HepG2 (cell line): ENCODE measurements around the gene DNMT1. TPM values are rescaled to one million over a fixed set of nuclear protein-coding genes. Genes with fewer than 3 reads are reported as not detected.
A peak's percentile ranks its signal among the peaks of the same experiment; 100 is the strongest.

ENCODE experiments used
- ATAC-seq: fragments of 200-7000 bp; cut with Tn5 transposase; 3 replicates; pipeline ENCODE4 v1.9.1; 2020; ENCODE audit warnings: mild to moderate bottlenecking, moderate library complexity
- BruUV-seq: library from RNA; stranded (reverse); fragments of 400-500 nt; replicated peaks from 2 replicates; lab custom pipeline; 2021; lab: Mats Ljungman, UMichigan
- CTCF ChIA-PET: fragments of 300-600 bp; formaldehyde crosslinking; extraction: SDS; loops from one replicate; lab custom pipeline; 2021; ENCODE audit warnings: low total read pairs, inconsistent platforms, low intra/inter-chr PET ratio; lab: Yijun Ruan, JAX
- POLR2A ChIA-PET: fragments of 350-600 bp; sonication (Branson Sonifier 250); formaldehyde crosslinking; loops from one replicate; lab custom pipeline; 2020; ENCODE audit warnings: antibody characterized with exemption, inconsistent platforms; lab: Yijun Ruan, JAX
- DNase-seq: peaks from one replicate; pipeline ENCODE4 v3.0.0-alpha.2; 2015; ENCODE audit warnings: low spot score
- FAIRE-seq: peaks from 3 replicates; lab custom pipeline; 2011; peaks lifted over from hg19 to GRCh38; lab: Jason Lieb, UNC
- H2AFZ ChIP-seq: one replicate; pipeline ENCODE4 v1.6.1; 2011; ENCODE audit warnings: low read length, inconsistent platforms
- H3K27ac ChIP-seq: fragments of 300-600 bp; 3 replicates; pipeline ENCODE4 v1.8.0; 2011; ENCODE audit warnings: mixed run types, mild to moderate bottlenecking, mixed read lengths, low read length, inconsistent platforms; ENCODE audit not compliant: insufficient read depth; ENCODE audit errors: extremely low read length
- H3K27me3 ChIP-seq, 2 experiments: fragments of 200-600 bp in 1 of 2; 2 replicates in 1 of 2; 3 replicates in 1 of 2; pipeline versions ENCODE4 v1.6.0 to v1.8.0; 2011; ENCODE audit warnings: low read length in 2 of 2, mild to moderate bottlenecking in 2 of 2, moderate library complexity in 2 of 2, inconsistent platforms in 1 of 2; ENCODE audit not compliant: insufficient read depth in 2 of 2, control insufficient read depth in 1 of 2
- H3K36me3 ChIP-seq, 2 experiments: fragments of 200-600 bp in 1 of 2; replicated peaks in 1 of 2; 2 replicates in 1 of 2; 3 replicates in 1 of 2; pipeline versions ENCODE4 v1.5.1 to v1.8.0; 2011; ENCODE audit warnings: low read length in 2 of 2, inconsistent platforms in 1 of 2; ENCODE audit not compliant: insufficient read depth in 2 of 2, control insufficient read depth in 1 of 2
- H3K4me1 ChIP-seq: 2 replicates; pipeline ENCODE4 v1.5.1; 2012; ENCODE audit warnings: low read length, inconsistent platforms; ENCODE audit not compliant: insufficient read depth
- H3K4me2 ChIP-seq: 2 replicates; pipeline ENCODE4 v1.6.0; 2011; ENCODE audit warnings: low read depth, low read length, inconsistent platforms
- H3K4me3 ChIP-seq, 3 experiments: fragments of 200-600 bp in 1 of 3; sonication (generic), shearing (Covaris generic) in 1 of 3; replicated peaks in 1 of 3; 2 replicates each; pipeline ENCODE4 v1.5.1; 2011 to 2016; ENCODE audit warnings: low read length in 3 of 3, inconsistent platforms in 2 of 3, low read depth in 2 of 3, mild to moderate bottlenecking in 2 of 3, control low read depth in 1 of 3, mixed read lengths in 1 of 3; ENCODE audit not compliant: insufficient read depth in 1 of 3
- H3K79me2 ChIP-seq: one replicate; pipeline ENCODE4 v1.6.1; 2011; ENCODE audit warnings: low read length, inconsistent platforms; ENCODE audit not compliant: insufficient read depth
- H3K9ac ChIP-seq: 2 replicates; pipeline ENCODE4 v1.6.0; 2011; ENCODE audit warnings: mild to moderate bottlenecking, low read depth, low read length, inconsistent platforms; ENCODE audit not compliant: insufficient read depth
- H3K9me3 ChIP-seq: 2 replicates; pipeline ENCODE4 v1.5.1; 2012; ENCODE audit warnings: mild to moderate bottlenecking, low read length
- H4K20me1 ChIP-seq: 2 replicates; pipeline ENCODE4 v1.6.0; 2011; ENCODE audit warnings: inconsistent platforms, mild to moderate bottlenecking, low read length, moderate library complexity; ENCODE audit not compliant: insufficient read depth
- EP300 ChIP-seq, 3 experiments: sonication (generic) in 1 of 3; formaldehyde crosslinking in 1 of 3; IDR thresholded peaks; 2 replicates each; pipeline versions ENCODE4 v1.5.1 to v1.6.1; 2011 to 2020; ENCODE audit warnings: low read depth in 2 of 3, low read length in 2 of 3, borderline replicate concordance in 1 of 3, improper control_type of control experiment in 1 of 3, mild to moderate bottlenecking in 1 of 3, missing genetic modification reagents in 1 of 3, moderate library complexity in 1 of 3
- FOXP1 ChIP-seq, 2 experiments: fragments of 450-650 bp in 1 of 2; IDR thresholded peaks; 2 replicates each; pipeline ENCODE4 v1.6.1; 2017 to 2018; ENCODE audit warnings: antibody characterized with exemption in 1 of 2
- SALL1 ChIP-seq: sonication (generic); formaldehyde crosslinking; IDR thresholded peaks from 2 replicates; pipeline ENCODE4 v1.8.0; 2022; ENCODE audit warnings: mild to moderate bottlenecking, missing genetic modification reagents
- SIX1 ChIP-seq: sonication (generic); formaldehyde crosslinking; IDR thresholded peaks from 2 replicates; pipeline ENCODE4 v1.4.0; 2020; ENCODE audit warnings: missing genetic modification reagents, borderline replicate concordance
- ZMYM2 ChIP-seq: sonication (generic); formaldehyde crosslinking; IDR thresholded peaks from 2 replicates; pipeline ENCODE4 v1.8.0; 2022; ENCODE audit warnings: mild to moderate bottlenecking, missing genetic modification reagents
- ZNF574 ChIP-seq: sonication (generic); formaldehyde crosslinking; IDR thresholded peaks from 2 replicates; pipeline ENCODE4 v1.4.0; 2020; ENCODE audit warnings: missing genetic modification reagents
- ZSCAN29 ChIP-seq: sonication (generic); formaldehyde crosslinking; conservative IDR thresholded peaks from 2 replicates; pipeline ENCODE4 v1.4.0; 2020; ENCODE audit warnings: mild to moderate bottlenecking, missing genetic modification reagents
- WGBS: methylation state at CpG from one replicate; pipeline ENCODE4 v1.1.6; 2017; ENCODE audit warnings: low lambda C conversion rate; 5-methylcytosine and 5-hydroxymethylcytosine counted together
- in situ Hi-C: cut with HindIII; loops from 2 replicates; pipeline ENCODE4 v1.10.0; 2017; ENCODE audit warnings: low pct_unique_long_range_greater_than_20kb; ENCODE audit not compliant: extremely low pct_ligation_motif_present
- intact Hi-C: fragments of 100-400 bp; cut with micrococcal nuclease; formaldehyde crosslinking; loops from one replicate; pipeline ENCODE4 v1.10.0; 2022; ENCODE audit not compliant: unreplicated experiment
- polyA plus RNA-seq, 8 experiments: library from polyadenylated mRNA; depleted of rRNA in 3 of 8; stranded (reverse) in 7 of 8; unstranded in 1 of 8; fragments of >200 nt; fragmentation: Illumina TruSeq in 4 of 8; extraction: Trizol in 4 of 8; gene quantifications; 2 replicates each; pipeline versions ENCODE4 v1.2.1 to v1.2.3, GENCODE V29; 2011 to 2016; ENCODE audit warnings: low read depth in 4 of 8, missing spikeins in 1 of 8, mixed read lengths in 1 of 8; ENCODE audit not compliant: insufficient read depth in 1 of 8
- total RNA-seq, 5 experiments: library from RNA; depleted of rRNA; stranded (reverse); fragments of >200 nt; fragmentation: Illumina TruSeq; extraction: Trizol; gene quantifications; 2 replicates each; pipeline ENCODE4 v1.2.3, GENCODE V29; 2016; ENCODE audit warnings: low read depth in 1 of 5
- TF ChIP-seq, protein P1 (sequence below): sonication (generic); formaldehyde crosslinking; IDR thresholded peaks from 2 replicates; pipeline ENCODE4 v1.4.0; 2020; ENCODE audit warnings: missing genetic modification reagents
- TF ChIP-seq, protein P2 (sequence below): sonication (generic); formaldehyde crosslinking; conservative IDR thresholded peaks from 2 replicates; pipeline ENCODE4 v1.4.0; 2020; ENCODE audit warnings: mild to moderate bottlenecking, missing genetic modification reagents, moderate library complexity
- TF ChIP-seq, protein P3 (sequence below): sonication (generic); formaldehyde crosslinking; IDR thresholded peaks from 2 replicates; pipeline ENCODE4 v1.4.0; 2020; ENCODE audit warnings: missing genetic modification reagents

The DNMT1 gene
- total and polyA plus RNA-seq, 2 of the 13 experiments (the other 11 are each of a cell fraction or from before 2014, with no cell fraction given) = 31.2 to 91.1 TPM

- in situ Hi-C loops = no loop called here
- Histone ChIP-seq H3K79me2 (no peaks in the 10 kb centered on the region), H3K4me1 (peaks cover 30% of the 10 kb centered on the region), H3K9ac (no peak overlapping the region), H3K27me3 (no peaks in the 10 kb centered on the region), H3K27ac (no peak overlapping the region), H4K20me1 (no peaks in the 10 kb centered on the region), H2AFZ (no peak overlapping the region), H3K36me3 (no peaks in the 10 kb centered on the region), H3K4me3 (no peak overlapping the region), H3K4me2 (peak overlapping the region; percentile 25), H3K9me3 (no peaks in the 10 kb centered on the region)
- intact Hi-C loops = no loop called here
- WGBS = under 1% methylated on average over 3 of the region's 3 CpGs
- no TSS peak for BruUV-seq
- ATAC-seq (peak; percentile 74), DNase-seq (peak; percentile 79), FAIRE-seq (peak; percentile 57)
- POLR2A ChIA-PET = interaction anchor here (1.3 kb wide), 1 partner anchor 30 kb away, joined by 4 read pairs; no protein-coding TSS in a partner anchor
- CTCF ChIA-PET = interaction anchor here (0.7 kb wide), 1 partner anchor 32 kb away, joined by 4 read pairs; the partner anchor contains the start of gene MRPL4
- TF ChIP-seq SIX1 (CRISPR knock-in tag) (peak; percentile 63; the same call in 1 of the 2 replicates), ZMYM2 (peak; percentile 48; the same call in 1 of the 2 replicates), ZNF574 (CRISPR knock-in tag) (0 out of 2 replicates have a peak, but pooled peaks have one; percentile 15), FOXP1 (IDR thresholded peaks at IDR 0.05) (no peak), FOXP1 (CRISPR knock-in tag; IDR thresholded peaks at IDR 0.05) (peak; percentile 17; the same call in 1 of the 2 replicates), EP300 (IDR thresholded peaks at IDR 0.05; ENCODE audit: low read depth in 2 of 2, low read length in 2 of 2) (0 out of 4 replicates have a peak, but pooled peaks of 1 of the 2 experiments have one; percentile 41), EP300 (CRISPR knock-in tag; IDR thresholded peaks at IDR 0.05; ENCODE audit: borderline replicate concordance) (no peak), SALL1 (CRISPR knock-in tag) (peak; percentile 29; the same call in 1 of the 2 replicates), ZSCAN29 (CRISPR knock-in tag) (no peak)
- TF ChIP-seq, protein P1, sequence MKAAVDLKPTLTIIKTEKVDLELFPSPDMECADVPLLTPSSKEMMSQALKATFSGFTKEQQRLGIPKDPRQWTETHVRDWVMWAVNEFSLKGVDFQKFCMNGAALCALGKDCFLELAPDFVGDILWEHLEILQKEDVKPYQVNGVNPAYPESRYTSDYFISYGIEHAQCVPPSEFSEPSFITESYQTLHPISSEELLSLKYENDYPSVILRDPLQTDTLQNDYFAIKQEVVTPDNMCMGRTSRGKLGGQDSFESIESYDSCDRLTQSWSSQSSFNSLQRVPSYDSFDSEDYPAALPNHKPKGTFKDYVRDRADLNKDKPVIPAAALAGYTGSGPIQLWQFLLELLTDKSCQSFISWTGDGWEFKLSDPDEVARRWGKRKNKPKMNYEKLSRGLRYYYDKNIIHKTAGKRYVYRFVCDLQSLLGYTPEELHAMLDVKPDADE = no peak
- TF ChIP-seq, protein P2, sequence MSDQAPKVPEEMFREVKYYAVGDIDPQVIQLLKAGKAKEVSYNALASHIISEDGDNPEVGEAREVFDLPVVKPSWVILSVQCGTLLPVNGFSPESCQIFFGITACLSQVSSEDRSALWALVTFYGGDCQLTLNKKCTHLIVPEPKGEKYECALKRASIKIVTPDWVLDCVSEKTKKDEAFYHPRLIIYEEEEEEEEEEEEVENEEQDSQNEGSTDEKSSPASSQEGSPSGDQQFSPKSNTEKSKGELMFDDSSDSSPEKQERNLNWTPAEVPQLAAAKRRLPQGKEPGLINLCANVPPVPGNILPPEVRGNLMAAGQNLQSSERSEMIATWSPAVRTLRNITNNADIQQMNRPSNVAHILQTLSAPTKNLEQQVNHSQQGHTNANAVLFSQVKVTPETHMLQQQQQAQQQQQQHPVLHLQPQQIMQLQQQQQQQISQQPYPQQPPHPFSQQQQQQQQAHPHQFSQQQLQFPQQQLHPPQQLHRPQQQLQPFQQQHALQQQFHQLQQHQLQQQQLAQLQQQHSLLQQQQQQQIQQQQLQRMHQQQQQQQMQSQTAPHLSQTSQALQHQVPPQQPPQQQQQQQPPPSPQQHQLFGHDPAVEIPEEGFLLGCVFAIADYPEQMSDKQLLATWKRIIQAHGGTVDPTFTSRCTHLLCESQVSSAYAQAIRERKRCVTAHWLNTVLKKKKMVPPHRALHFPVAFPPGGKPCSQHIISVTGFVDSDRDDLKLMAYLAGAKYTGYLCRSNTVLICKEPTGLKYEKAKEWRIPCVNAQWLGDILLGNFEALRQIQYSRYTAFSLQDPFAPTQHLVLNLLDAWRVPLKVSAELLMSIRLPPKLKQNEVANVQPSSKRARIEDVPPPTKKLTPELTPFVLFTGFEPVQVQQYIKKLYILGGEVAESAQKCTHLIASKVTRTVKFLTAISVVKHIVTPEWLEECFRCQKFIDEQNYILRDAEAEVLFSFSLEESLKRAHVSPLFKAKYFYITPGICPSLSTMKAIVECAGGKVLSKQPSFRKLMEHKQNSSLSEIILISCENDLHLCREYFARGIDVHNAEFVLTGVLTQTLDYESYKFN (CRISPR knock-in tag) = peak; percentile 60
- TF ChIP-seq, protein P3, sequence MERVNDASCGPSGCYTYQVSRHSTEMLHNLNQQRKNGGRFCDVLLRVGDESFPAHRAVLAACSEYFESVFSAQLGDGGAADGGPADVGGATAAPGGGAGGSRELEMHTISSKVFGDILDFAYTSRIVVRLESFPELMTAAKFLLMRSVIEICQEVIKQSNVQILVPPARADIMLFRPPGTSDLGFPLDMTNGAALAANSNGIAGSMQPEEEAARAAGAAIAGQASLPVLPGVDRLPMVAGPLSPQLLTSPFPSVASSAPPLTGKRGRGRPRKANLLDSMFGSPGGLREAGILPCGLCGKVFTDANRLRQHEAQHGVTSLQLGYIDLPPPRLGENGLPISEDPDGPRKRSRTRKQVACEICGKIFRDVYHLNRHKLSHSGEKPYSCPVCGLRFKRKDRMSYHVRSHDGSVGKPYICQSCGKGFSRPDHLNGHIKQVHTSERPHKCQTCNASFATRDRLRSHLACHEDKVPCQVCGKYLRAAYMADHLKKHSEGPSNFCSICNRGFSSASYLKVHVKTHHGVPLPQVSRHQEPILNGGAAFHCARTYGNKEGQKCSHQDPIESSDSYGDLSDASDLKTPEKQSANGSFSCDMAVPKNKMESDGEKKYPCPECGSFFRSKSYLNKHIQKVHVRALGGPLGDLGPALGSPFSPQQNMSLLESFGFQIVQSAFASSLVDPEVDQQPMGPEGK (CRISPR knock-in tag) = peak; percentile 32; the same call in 1 of the 2 replicates
These were observed 24.9 kb upstream of the DNMT1 start for GRCh38 chr19:10219678-10220077.
